Vagina (tissue), 2 donors: ENCODE data around the gene LRRC74A. TPM values are rescaled to one million over a fixed set of nuclear protein-coding genes. Genes with fewer than 3 reads are reported as not detected.
A peak's percentile ranks its signal among the peaks of the same experiment; 100 is the strongest.

ENCODE experiments used
- DNase-seq, 2 donors: peaks; one replicate each; pipeline ENCODE4 v3.0.0-alpha.2; 2017; ENCODE audit errors: extremely low spot score in 2 of 2
- H3K27ac ChIP-seq: fragments of 200-600 bp; sonication (generic); one replicate; pipeline ENCODE4 v1.5.1; 2019
- H3K27me3 ChIP-seq: fragments of 200-600 bp; sonication (generic); one replicate; pipeline ENCODE4 v1.5.1; 2019
- H3K36me3 ChIP-seq, 2 donors: fragments of 200-600 bp; sonication (generic); one replicate each; pipeline ENCODE4 v1.5.1; 2017 to 2019
- H3K4me1 ChIP-seq: fragments of 200-600 bp; sonication (generic); one replicate; pipeline ENCODE4 v1.5.1; 2019
- H3K4me3 ChIP-seq, 2 donors: fragments of 200-600 bp; sonication (generic); 1 replicate in 1 of 2; 2 replicates in 1 of 2; pipeline ENCODE4 v1.5.1; 2016 to 2019
- H3K9me3 ChIP-seq: fragments of 200-600 bp; sonication (generic); one replicate; pipeline ENCODE4 v1.5.1; 2019
- POLR2A ChIP-seq, 2 donors: fragments of 450-650 bp; IDR thresholded peaks; one replicate each; pipeline ENCODE4 v1.6.1; 2017; ENCODE audit warnings: antibody characterized with exemption in 2 of 2, mild to moderate bottlenecking in 2 of 2, moderate library complexity in 2 of 2
- POLR2AphosphoS5 ChIP-seq, 2 donors: sonication (generic); formaldehyde crosslinking; IDR thresholded peaks; one replicate each; pipeline ENCODE4 v1.9.0; 2017; ENCODE audit warnings: antibody characterized with exemption in 2 of 2, mild to moderate bottlenecking in 2 of 2, low read depth in 1 of 2; ENCODE audit not compliant: insufficient read depth in 1 of 2
- intact Hi-C: fragments of 100-400 bp; cut with DNase I; formaldehyde crosslinking; loops from one replicate; pipeline ENCODE4 v1.15.1; 2023
- total RNA-seq: library from RNA; depleted of rRNA; stranded (reverse); fragments of >200 nt; gene quantifications from one replicate; pipeline ENCODE4 v1.2.3, GENCODE V29; 2016
- TF ChIP-seq, protein P1 (sequence below), 3 experiments: fragments of 450-650 bp in 2 of 3; fragments of 200-600 bp in 1 of 3; sonication (generic) in 1 of 3; IDR thresholded peaks; one replicate each; pipeline ENCODE4 v1.5.1; 2017 to 2019; ENCODE audit warnings: antibody characterized with exemption in 3 of 3, mild to moderate bottlenecking in 2 of 3, moderate library complexity in 2 of 3

LRRC74A gene
- total RNA-seq, 1 donor from 2014 or later, result not detected

DNA sequence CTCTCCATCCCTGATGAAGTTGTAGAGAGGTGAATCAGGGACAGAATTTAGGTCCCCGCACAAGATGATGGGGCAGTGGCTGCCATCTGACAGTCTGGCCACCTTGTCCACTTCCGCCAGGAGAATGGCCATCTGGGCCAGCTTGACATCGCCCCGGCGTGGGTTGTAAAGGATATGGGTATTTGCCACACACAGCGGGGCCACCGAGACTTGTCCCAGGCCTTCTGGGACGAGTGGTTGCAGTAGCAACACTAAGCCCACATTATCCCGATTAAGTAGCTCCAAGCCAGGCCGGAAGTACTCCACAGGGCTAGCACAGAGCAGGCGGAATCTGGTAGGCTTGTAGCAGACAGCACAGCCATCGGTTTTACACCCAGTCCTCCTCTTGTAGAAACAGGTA, 19.8 kb upstream of the LRRC74A start:
- no peak for DNase-seq
- intact Hi-C loops, result no loop called here
- Histone ChIP-seq H3K4me1 (no peaks in the 10 kb centered on the region), H3K36me3 (peaks cover 0 to 31% of the 10 kb centered on the region in 2 donors), H3K27me3 (no peaks in the 10 kb centered on the region), H3K9me3 (no peaks in the 10 kb centered on the region), H3K4me3 (no peak overlapping the region), H3K27ac (no peak overlapping the region)
- TF ChIP-seq POLR2A (IDR thresholded peaks at IDR 0.05) (no peak), POLR2AphosphoS5 (IDR thresholded peaks at IDR 0.05; ENCODE audit: insufficient read depth in 1 of 2, low read depth in 1 of 2) (no peak)
- TF ChIP-seq, protein P1, sequence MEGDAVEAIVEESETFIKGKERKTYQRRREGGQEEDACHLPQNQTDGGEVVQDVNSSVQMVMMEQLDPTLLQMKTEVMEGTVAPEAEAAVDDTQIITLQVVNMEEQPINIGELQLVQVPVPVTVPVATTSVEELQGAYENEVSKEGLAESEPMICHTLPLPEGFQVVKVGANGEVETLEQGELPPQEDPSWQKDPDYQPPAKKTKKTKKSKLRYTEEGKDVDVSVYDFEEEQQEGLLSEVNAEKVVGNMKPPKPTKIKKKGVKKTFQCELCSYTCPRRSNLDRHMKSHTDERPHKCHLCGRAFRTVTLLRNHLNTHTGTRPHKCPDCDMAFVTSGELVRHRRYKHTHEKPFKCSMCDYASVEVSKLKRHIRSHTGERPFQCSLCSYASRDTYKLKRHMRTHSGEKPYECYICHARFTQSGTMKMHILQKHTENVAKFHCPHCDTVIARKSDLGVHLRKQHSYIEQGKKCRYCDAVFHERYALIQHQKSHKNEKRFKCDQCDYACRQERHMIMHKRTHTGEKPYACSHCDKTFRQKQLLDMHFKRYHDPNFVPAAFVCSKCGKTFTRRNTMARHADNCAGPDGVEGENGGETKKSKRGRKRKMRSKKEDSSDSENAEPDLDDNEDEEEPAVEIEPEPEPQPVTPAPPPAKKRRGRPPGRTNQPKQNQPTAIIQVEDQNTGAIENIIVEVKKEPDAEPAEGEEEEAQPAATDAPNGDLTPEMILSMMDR (IDR thresholded peaks at IDR 0.05), result no peak

DNA sequence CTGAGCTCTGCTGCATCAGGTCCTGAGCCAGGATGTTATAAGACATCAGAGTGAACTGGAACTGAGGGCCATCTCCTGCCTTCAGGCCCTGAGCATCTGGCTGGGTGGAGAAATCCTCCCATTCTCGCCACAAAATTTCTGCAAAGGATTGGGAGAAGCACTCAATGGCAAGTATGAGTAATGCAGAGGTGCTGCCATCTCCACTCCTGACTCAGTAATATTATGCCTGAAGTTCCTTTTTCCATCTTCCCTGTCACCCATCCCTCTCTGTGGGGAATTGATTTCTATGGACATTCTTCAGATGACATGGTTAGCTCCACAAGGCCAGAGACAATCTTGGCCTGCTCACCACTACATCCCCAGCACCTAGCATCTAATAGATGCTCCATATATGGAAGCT, 18.2 kb upstream of the LRRC74A start:
- intact Hi-C loops, result no loop called here
- peaks cover 0 to 19% of the 10 kb centered on the region in 2 donors for H3K36me3 ChIP-seq
- H3K27ac ChIP-seq, result no peak overlapping the region
- no peak overlapping the region for H3K4me3 ChIP-seq
- DNase-seq, result no peak
- no peaks in the 10 kb centered on the region for H3K27me3 ChIP-seq
- H3K9me3 ChIP-seq, result no peaks in the 10 kb centered on the region
- H3K4me1 ChIP-seq, result peaks cover 8% of the 10 kb centered on the region
- no peak for TF ChIP-seq POLR2AphosphoS5 (IDR thresholded peaks at IDR 0.05; ENCODE audit: insufficient read depth in 1 of 2, low read depth in 1 of 2)
- TF ChIP-seq, protein P1 (IDR thresholded peaks at IDR 0.05), result no peak
- no peak for TF ChIP-seq POLR2A (IDR thresholded peaks at IDR 0.05)

DNA sequence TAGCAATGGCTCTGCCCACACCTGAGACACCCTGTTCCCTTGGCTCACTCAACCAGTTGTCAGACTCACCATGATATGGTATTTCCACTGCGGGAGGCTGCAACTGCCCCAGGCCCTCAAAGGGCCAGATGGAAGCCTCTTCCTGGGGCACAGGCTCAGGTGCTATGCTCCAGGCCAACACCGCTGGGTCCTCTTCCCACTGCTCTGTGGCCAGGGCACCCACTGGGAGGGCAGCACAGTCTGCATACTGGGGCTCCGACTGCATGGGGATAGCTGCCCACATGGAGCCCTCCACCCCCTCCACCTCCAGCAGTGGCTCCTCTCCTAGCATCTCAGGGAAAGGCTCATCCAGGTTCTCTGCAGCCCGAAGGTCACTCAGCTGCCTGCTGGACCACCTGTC, 17.2 kb upstream of the LRRC74A start:
- Histone ChIP-seq H3K4me1 (peaks cover 8% of the 10 kb centered on the region), H3K4me3 (no peak overlapping the region), H3K27ac (no peak overlapping the region), H3K36me3 (peaks cover 0 to 12% of the 10 kb centered on the region in 2 donors), H3K27me3 (no peaks in the 10 kb centered on the region), H3K9me3 (no peaks in the 10 kb centered on the region)
- TF ChIP-seq POLR2AphosphoS5 (IDR thresholded peaks at IDR 0.05; ENCODE audit: insufficient read depth in 1 of 2, low read depth in 1 of 2), result no peak
- no peak for TF ChIP-seq POLR2A (IDR thresholded peaks at IDR 0.05)
- TF ChIP-seq, protein P1 (IDR thresholded peaks at IDR 0.05), result no peak
- intact Hi-C loops, result no loop called here
- no peak for DNase-seq

DNA sequence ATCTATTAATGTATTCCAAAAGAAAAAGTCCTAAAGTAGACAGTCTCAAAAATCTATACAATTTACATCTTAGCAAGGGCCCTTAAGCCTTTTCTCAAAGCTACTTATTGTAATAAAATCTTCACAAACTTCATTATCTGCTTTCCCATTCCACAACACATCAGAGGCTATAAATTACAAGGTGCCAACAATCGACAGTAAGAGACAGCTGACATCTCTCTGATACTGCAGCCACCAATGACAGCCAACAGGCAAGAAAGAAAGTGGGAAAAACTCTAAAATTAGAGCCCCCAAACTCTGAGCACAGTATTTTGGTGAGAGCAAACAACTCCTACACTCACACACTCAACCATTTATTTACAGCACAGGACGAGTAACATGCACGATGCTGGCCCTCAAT, 15.7 kb upstream of the LRRC74A start:
- no peak overlapping the region for H3K27ac ChIP-seq
- DNase-seq, result no peak
- no peak overlapping the region for H3K4me3 ChIP-seq
- H3K27me3 ChIP-seq, result no peaks in the 10 kb centered on the region
- H3K4me1 ChIP-seq, result peaks cover 8% of the 10 kb centered on the region
- H3K36me3 ChIP-seq, result peaks cover 0 to 8% of the 10 kb centered on the region in 2 donors
- intact Hi-C loops, result no loop called here
- no peaks in the 10 kb centered on the region for H3K9me3 ChIP-seq
- TF ChIP-seq POLR2AphosphoS5 (IDR thresholded peaks at IDR 0.05; ENCODE audit: insufficient read depth in 1 of 2, low read depth in 1 of 2) (no peak), POLR2A (IDR thresholded peaks at IDR 0.05) (no peak)
- TF ChIP-seq, protein P1 (IDR thresholded peaks at IDR 0.05), result no peak

DNA sequence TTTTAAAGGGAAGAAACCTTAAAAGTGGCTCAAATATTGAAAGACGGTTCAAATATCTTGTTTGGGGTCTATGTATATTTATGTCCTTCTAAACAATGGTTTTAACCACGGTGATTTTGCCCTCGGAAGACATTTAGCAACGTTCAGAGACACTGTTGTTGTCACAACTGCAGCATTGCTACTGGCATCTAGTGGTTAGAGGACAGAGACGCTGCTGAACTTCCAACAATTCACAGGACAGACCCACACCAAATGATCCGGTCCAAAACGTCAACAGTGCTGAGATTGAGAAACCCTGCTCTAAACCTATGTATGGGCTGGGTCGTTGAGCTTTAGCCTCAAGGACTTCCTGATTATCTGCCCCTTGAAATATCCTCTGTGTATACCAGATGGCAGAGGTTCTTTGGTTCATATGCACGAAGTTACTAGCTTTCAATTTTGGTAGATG, 15.2 kb upstream of the LRRC74A start:
- peak overlapping the region; percentile 37 for H3K27ac ChIP-seq
- H3K36me3 ChIP-seq, result peaks cover 0 to 8% of the 10 kb centered on the region in 2 donors
- H3K4me1 ChIP-seq, result peaks cover 8% of the 10 kb centered on the region
- no peak for DNase-seq
- no peaks in the 10 kb centered on the region for H3K9me3 ChIP-seq
- intact Hi-C loops, result no loop called here
- TF ChIP-seq POLR2A (IDR thresholded peaks at IDR 0.05) (no peak), POLR2AphosphoS5 (IDR thresholded peaks at IDR 0.05; ENCODE audit: insufficient read depth in 1 of 2, low read depth in 1 of 2) (no peak)
- TF ChIP-seq, protein P1 (IDR thresholded peaks at IDR 0.05), result no peak
- no peaks in the 10 kb centered on the region for H3K27me3 ChIP-seq
- peak overlapping the region in 1 of 2 donors; percentile 86 for H3K4me3 ChIP-seq
